Stimulated activated naive B cell treated with anti-CD40 and anti-IgM and Interleukin-4, amounts not matched to agents 10 μg/mL and 1 μg/mL and 100 μg/mL, for 72 hours (primary cell): ENCODE measurements around the gene PLCB4.

Experiments
- ATAC-seq, 2 donors: fragments of 150-1000 bp; cut with Tn5 transposase; replicated peaks; 2 replicates each; pipeline ENCODE4 v1.10.0; 2021; ENCODE audit warnings: moderate library complexity in 1 of 2
- DNase-seq: peaks from one replicate; pipeline ENCODE4 v3.0.0; 2021
- H3K27ac Mint-ChIP-seq: one replicate; pipeline ENCODE4 v1.8.0; 2022; ENCODE audit warnings: mild to moderate bottlenecking, mixed read lengths
- H3K27me3 Mint-ChIP-seq, 2 donors: one replicate each; pipeline ENCODE4 v1.8.0; 2022; ENCODE audit warnings: mixed read lengths in 2 of 2
- H3K36me3 Mint-ChIP-seq, 2 donors: one replicate each; pipeline ENCODE4 v1.8.0; 2022; ENCODE audit warnings: mixed read lengths in 2 of 2, mild to moderate bottlenecking in 1 of 2
- H3K4me1 Mint-ChIP-seq, 2 donors: one replicate each; pipeline ENCODE4 v1.8.0; 2022; ENCODE audit warnings: mixed read lengths in 2 of 2, mild to moderate bottlenecking in 1 of 2
- H3K4me3 Mint-ChIP-seq, 2 donors: one replicate each; pipeline ENCODE4 v1.8.0; 2022; ENCODE audit warnings: mild to moderate bottlenecking in 2 of 2, mixed read lengths in 2 of 2, moderate library complexity in 1 of 2
- H3K9me3 Mint-ChIP-seq, 2 donors: one replicate each; pipeline ENCODE4 v1.8.0; 2022; ENCODE audit warnings: mixed read lengths in 2 of 2, mild to moderate bottlenecking in 1 of 2

PLCB4 gene

DNA sequence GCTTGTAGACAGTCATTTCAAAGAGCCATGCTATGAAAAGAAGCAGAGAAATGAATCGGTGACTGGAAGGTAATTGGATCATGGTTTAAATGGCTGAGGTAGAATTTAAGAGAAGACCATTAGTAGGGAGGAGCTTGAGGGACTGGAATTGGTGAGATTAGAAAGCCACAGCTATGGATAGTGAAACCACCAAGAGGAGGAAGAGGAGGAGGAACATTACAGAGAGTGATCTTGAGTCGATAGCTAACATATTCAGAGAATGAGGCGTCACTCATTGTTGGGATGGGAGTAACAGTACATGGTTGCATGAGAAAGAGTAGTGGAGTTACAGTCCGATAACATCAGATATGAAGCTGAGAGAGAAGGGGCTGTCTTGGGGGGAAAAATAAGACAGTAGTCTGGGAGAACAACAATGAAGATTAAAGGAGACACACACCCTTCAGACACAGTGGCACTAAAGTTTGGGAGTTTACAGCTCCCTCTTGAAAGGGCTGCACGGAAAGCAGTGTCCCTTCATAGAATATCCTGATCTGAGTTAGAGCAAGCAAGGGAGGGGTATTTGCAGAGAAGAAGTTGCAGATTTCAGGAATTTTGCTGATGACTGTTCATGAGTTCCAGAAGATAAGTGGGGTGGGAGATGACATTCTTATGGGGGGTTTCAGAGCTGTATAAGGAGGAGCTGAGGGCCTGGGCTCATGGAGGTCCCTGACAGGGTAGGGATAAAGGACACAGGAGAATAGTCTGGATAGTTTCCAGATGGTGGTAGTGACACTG lies 430.4 kb downstream of the PLCB4 start:
- no peak for DNase-seq

DNA sequence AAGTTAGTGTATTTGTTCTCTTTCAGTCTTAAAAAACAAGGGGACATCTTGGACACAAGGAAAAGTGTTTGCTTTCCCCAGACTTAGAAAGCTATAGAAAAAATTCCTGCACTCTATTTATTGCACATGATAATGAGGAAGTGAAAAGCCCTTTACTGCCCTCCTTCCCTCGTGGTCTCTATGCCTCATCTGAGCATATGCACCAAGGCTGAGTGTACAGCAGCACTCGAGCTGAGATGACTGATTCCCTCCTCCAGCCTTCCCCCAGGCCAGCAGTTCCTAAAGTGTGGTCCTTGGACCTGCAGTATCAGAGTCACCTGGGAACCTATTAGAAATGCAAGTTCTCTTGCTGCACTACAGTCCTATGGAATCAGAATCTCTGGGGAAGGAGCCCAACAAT lies 431.2 kb downstream of the PLCB4 start:
- Mint-ChIP-seq H3K4me3 (no peak overlapping the region), H3K4me1 (peaks cover 0 to 3% of the 10 kb centered on the region in 2 donors), H3K27ac (no peak overlapping the region), H3K36me3 (no peaks in the 10 kb centered on the region), H3K9me3 (no peaks in the 10 kb centered on the region), H3K27me3 (peaks cover 8 to 31% of the 10 kb centered on the region in 2 donors)
- DNase-seq (no peak), ATAC-seq (peak; percentile 92 to 94)

More for the DNA sequence above, 430.4 kb downstream of the PLCB4 start:
- Mint-ChIP-seq H3K27ac (no peak overlapping the region), H3K27me3 (peaks cover 8 to 37% of the 10 kb centered on the region in 2 donors), H3K4me1 (peaks cover 0 to 3% of the 10 kb centered on the region in 2 donors), H3K36me3 (no peaks in the 10 kb centered on the region), H3K9me3 (no peaks in the 10 kb centered on the region), H3K4me3 (no peak overlapping the region)
- no peak for ATAC-seq

- Mint-ChIP-seq H3K9me3 (no peaks in the 10 kb centered on the region), H3K4me3 (no peak overlapping the region), H3K27ac (no peak overlapping the region), H3K27me3 (peaks cover 9 to 35% of the 10 kb centered on the region in 2 donors), H3K4me1 (peaks cover 5% of the 10 kb centered on the region in 2 donors), H3K36me3 (peaks cover 0 to 3% of the 10 kb centered on the region in 2 donors)
- ATAC-seq (no peak), DNase-seq (no peak)
These were observed 432.6 kb downstream of the PLCB4 start for GRCh38 chr20:9501473-9501872.

DNA sequence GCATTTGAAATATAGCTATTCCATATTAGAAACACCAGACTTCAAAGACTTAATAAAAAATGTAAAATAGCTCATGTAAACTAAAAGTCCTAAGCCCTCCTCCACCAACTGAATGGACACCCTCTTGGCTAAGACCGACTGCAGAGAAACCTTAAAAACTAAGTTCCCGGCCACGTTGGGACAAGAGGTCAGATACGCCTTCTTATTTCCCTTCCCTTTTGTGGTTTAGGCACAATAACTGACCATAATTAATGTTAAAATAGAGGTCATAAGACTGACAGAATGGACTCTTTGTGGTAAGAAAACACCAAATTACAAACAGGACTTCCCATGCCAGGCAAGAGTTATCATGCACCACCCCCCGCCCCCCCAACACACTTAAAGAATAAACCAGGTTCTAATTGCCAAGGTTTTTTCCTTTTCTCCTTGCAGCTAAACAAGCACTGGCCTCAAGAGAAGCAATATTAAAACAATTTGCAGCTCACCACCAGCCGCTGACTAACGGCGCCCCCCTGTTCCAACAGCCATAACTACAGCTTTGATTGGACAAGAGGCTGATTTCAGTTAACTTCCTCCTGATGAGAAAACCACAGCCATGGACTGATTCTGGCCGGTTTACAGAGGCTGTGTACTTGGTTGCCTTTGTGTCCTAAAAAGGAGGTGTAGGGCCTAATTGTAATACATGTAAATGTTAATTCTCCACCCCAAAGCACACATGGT lies 434.8 kb downstream of the PLCB4 start:
- DNase-seq: no peak
- H3K27ac Mint-ChIP-seq: no peak overlapping the region
- ATAC-seq: peak in 1 of 2 donors; percentile 33
- peaks cover 0 to 3% of the 10 kb centered on the region in 2 donors for H3K36me3 Mint-ChIP-seq
- no peaks in the 10 kb centered on the region for H3K9me3 Mint-ChIP-seq
- peaks cover 12 to 25% of the 10 kb centered on the region in 2 donors for H3K4me1 Mint-ChIP-seq
- no peak overlapping the region for H3K4me3 Mint-ChIP-seq
- peaks cover 23 to 49% of the 10 kb centered on the region in 2 donors for H3K27me3 Mint-ChIP-seq

- Mint-ChIP-seq H3K27ac (no peak overlapping the region), H3K4me1 (peaks cover 21 to 46% of the 10 kb centered on the region in 2 donors), H3K27me3 (peaks cover 39 to 63% of the 10 kb centered on the region in 2 donors), H3K4me3 (peak overlapping the region in 1 of 2 donors; percentile 63), H3K36me3 (peaks cover 0 to 3% of the 10 kb centered on the region in 2 donors), H3K9me3 (no peaks in the 10 kb centered on the region)
- DNase-seq (no peak), ATAC-seq (no peak)
These were observed 437.5 kb downstream of the PLCB4 start for GRCh38 chr20:9506280-9506821.

DNA sequence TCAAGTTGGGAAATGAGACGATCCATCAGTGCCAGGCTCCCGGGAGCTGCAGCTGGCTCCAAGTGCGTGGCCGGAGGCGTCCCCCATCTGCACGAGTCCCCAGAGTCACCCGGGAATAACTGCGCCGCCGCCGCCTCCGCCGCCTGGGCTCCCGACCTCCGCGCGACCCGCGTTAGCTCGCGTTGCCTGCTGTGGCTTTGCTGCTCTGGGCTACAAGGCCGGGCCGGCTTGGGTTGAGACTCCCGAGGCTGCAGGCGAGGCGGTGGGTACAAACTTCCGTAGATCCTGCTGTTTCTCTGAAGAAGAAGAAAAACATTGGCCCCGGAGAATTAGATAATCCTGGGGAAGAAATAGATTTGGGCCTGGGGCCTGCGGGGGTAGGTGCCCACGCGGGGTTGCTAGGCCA lies 438.1 kb downstream of the PLCB4 start:
- no peak for DNase-seq
- ATAC-seq: no peak
- peak overlapping the region; percentile 51 to 63 for H3K4me3 Mint-ChIP-seq
- peaks cover 0 to 3% of the 10 kb centered on the region in 2 donors for H3K36me3 Mint-ChIP-seq
- no peaks in the 10 kb centered on the region for H3K9me3 Mint-ChIP-seq
- H3K27ac Mint-ChIP-seq: no peak overlapping the region
- peaks cover 25 to 51% of the 10 kb centered on the region in 2 donors for H3K4me1 Mint-ChIP-seq
- H3K27me3 Mint-ChIP-seq: peaks cover 43 to 68% of the 10 kb centered on the region in 2 donors

GRCh38 chr20:9507544-9508239 lies 438.8 kb downstream of the PLCB4 start:
- ATAC-seq (peak; percentile 41 to 45), DNase-seq (no peak)
- Mint-ChIP-seq H3K9me3 (no peaks in the 10 kb centered on the region), H3K27ac (peak overlapping the region; percentile 90), H3K36me3 (peaks cover 0 to 3% of the 10 kb centered on the region in 2 donors), H3K27me3 (peaks cover 43 to 61% of the 10 kb centered on the region in 2 donors), H3K4me3 (peak overlapping the region; percentile 79 to 83), H3K4me1 (peaks cover 25 to 51% of the 10 kb centered on the region in 2 donors)

GRCh38 chr20:9508240-9508661 lies 439.4 kb downstream of the PLCB4 start:
- Mint-ChIP-seq H3K27ac (peak overlapping the region; percentile 90), H3K27me3 (peaks cover 43 to 56% of the 10 kb centered on the region in 2 donors), H3K4me3 (peak overlapping the region; percentile 79 to 83), H3K4me1 (peaks cover 25 to 51% of the 10 kb centered on the region in 2 donors), H3K36me3 (peaks cover 0 to 3% of the 10 kb centered on the region in 2 donors), H3K9me3 (no peaks in the 10 kb centered on the region)
- peak; percentile 43 to 47 for ATAC-seq
- DNase-seq: no peak

- peak overlapping the region; percentile 79 to 83 for H3K4me3 Mint-ChIP-seq
- peak in 1 of 2 donors; percentile 24 for ATAC-seq
- peaks cover 25 to 51% of the 10 kb centered on the region in 2 donors for H3K4me1 Mint-ChIP-seq
These were observed 439.9 kb downstream of the PLCB4 start for GRCh38 chr20:9508696-9509178.

DNA sequence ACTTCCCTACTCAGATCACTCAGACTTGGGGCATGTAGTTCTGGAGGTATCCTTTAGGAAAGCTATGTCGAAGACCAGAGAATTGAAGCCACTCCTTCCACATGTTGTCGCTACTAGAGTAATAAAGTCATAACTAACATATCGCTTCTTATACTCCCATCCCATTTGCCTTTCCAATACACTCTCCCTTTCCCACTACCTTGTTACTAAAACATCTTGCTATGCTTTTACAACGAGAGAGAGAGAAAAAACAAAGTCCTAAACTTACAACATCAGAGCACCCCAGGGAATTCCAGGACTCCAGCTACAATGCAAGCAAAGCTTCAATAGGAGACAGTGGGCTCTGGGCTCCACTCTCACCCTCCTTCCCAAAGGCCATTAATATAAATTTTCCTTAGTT lies 440.4 kb downstream of the PLCB4 start:
- Mint-ChIP-seq H3K4me3 (no peak overlapping the region), H3K4me1 (peaks cover 23 to 51% of the 10 kb centered on the region in 2 donors), H3K9me3 (no peaks in the 10 kb centered on the region), H3K36me3 (peaks cover 0 to 3% of the 10 kb centered on the region in 2 donors), H3K27me3 (peaks cover 43 to 55% of the 10 kb centered on the region in 2 donors), H3K27ac (peak overlapping the region; percentile 59)
- DNase-seq (no peak), ATAC-seq (no peak)

More at GRCh38 chr20:9508696-9509178, 439.9 kb downstream of the PLCB4 start:
- H3K36me3 Mint-ChIP-seq: peaks cover 0 to 3% of the 10 kb centered on the region in 2 donors
- H3K27ac Mint-ChIP-seq: peak overlapping the region; percentile 90
- peaks cover 43 to 54% of the 10 kb centered on the region in 2 donors for H3K27me3 Mint-ChIP-seq
- DNase-seq: no peak
- no peaks in the 10 kb centered on the region for H3K9me3 Mint-ChIP-seq

DNA sequence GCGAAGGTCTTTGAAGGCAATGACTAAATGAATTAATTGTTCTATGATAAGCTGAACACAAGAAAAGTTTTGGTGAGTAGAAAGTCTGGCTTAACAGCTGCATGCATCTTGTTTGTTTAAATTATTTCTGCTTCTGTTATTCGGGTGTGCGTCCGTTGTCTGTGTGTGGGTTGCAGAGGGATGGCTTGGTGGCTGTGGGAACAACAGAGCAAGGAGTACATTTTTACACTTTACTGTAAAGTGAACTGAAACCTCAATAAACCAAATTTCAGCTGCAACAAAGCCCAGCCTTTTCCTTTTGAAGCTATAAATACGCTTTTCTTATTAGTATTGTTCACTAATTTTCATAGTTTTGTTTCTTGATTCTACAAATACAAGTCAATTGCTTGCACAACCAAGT lies 442.0 kb downstream of the PLCB4 start:
- no peak overlapping the region for H3K27ac Mint-ChIP-seq
- DNase-seq: no peak

DNA sequence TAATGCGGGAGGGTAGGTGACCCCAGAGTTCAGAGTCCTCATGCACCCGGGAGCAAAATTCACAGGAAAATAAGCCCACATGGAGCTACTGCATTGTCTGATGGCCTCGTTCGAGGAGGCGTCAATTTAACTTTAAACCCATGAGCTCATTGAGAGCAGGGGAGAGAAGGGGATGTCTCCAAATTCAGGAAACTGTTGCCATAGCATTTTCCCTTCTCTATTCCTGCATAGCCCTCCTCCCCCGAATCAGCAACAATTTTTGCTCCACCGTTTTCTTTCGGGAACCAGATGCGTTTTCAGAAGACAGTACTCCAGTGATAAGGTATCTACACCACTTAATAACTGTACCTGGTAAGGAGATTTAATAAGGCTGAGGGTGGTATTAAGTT lies 445.2 kb downstream of the PLCB4 start:
- no peaks in the 10 kb centered on the region for H3K9me3 Mint-ChIP-seq
- peaks cover 28 to 52% of the 10 kb centered on the region in 2 donors for H3K4me1 Mint-ChIP-seq
- H3K27ac Mint-ChIP-seq: no peak overlapping the region
- H3K36me3 Mint-ChIP-seq: no peaks in the 10 kb centered on the region
- DNase-seq (no peak), ATAC-seq (no peak)
- peaks cover 57 to 63% of the 10 kb centered on the region in 2 donors for H3K27me3 Mint-ChIP-seq
- no peak overlapping the region for H3K4me3 Mint-ChIP-seq

More for the DNA sequence above, 442.0 kb downstream of the PLCB4 start:
- Mint-ChIP-seq H3K4me3 (no peak overlapping the region), H3K36me3 (peaks cover 0 to 3% of the 10 kb centered on the region in 2 donors), H3K4me1 (peaks cover 31 to 67% of the 10 kb centered on the region in 2 donors), H3K27me3 (peaks cover 52 to 67% of the 10 kb centered on the region in 2 donors), H3K9me3 (no peaks in the 10 kb centered on the region)
- ATAC-seq: peak; percentile 22 to 46

DNA sequence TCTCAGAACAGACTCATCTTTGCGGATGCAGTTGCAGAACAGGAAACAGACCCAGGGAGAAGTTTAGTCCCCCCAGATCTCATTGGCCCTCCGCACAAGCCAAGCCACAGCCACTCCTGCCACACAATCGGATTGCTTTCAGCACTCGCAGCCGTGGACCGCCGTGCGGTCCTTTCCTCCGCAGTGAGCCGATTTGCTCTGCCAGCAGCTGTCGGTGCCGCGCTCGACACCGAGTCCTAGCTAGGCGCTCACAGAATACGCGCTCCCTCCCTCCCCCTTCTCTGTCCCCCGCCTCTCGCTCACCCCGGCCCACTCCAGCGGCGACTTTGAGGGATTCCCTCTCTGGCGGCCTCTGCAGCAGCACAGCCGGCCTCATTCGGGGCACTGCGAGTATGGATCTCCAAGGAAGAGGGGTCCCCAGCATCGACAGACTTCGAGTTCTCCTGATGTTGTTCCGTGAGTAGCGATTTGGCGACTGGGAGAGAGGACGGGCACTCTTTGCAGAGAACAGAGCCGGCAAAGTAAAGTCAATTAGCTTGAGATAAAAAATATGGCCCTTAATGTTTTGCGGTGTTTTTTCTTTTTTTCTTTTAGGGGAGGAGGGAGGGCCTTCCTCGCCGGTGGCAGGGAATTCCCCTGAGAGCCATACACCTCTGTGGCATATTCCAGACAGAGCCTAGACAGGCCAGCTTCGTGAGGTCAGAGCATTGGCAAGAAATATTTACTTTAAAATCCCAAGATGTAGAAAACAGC lies 445.8 kb downstream of the PLCB4 start, which contains the start of gene LAMP5:
LAMP5 (plus strand) TSS at position 130 of the 753 bp plus-strand sequence; CDS start at position 393, 263 bp downstream.
- Mint-ChIP-seq H3K4me3 (peak within 1 kb of the TSS; percentile 75 to 79), H3K9me3 (no peaks in the 10 kb centered on the region), H3K27me3 (peaks cover 52 to 57% of the 10 kb centered on the region in 2 donors), H3K4me1 (peaks cover 25 to 46% of the 10 kb centered on the region in 2 donors), H3K27ac (peak within 1 kb of the TSS; percentile 47), H3K36me3 (no peaks in the 10 kb centered on the region)
- ATAC-seq (peak; percentile 36 to 60), DNase-seq (no peak)
